ENCODE measurements around the gene SLC35E2B.
"Not testable (repeated sequence)": the region's sequence is repeated elsewhere in the genome, so short reads cannot be mapped to it uniquely, and the experiment has no call there.

The SLC35E2B gene

GRCh38 chr1:1672181-1672965, 20.2 kb downstream of the SLC35E2B start:
- DNase-seq: no peak

GRCh38 chr1:1671365-1672119, 21.1 kb downstream of the SLC35E2B start:
- no peak for DNase-seq

GRCh38 chr1:1670866-1671265, 21.7 kb downstream of the SLC35E2B start:
- no peak for DNase-seq

DNA sequence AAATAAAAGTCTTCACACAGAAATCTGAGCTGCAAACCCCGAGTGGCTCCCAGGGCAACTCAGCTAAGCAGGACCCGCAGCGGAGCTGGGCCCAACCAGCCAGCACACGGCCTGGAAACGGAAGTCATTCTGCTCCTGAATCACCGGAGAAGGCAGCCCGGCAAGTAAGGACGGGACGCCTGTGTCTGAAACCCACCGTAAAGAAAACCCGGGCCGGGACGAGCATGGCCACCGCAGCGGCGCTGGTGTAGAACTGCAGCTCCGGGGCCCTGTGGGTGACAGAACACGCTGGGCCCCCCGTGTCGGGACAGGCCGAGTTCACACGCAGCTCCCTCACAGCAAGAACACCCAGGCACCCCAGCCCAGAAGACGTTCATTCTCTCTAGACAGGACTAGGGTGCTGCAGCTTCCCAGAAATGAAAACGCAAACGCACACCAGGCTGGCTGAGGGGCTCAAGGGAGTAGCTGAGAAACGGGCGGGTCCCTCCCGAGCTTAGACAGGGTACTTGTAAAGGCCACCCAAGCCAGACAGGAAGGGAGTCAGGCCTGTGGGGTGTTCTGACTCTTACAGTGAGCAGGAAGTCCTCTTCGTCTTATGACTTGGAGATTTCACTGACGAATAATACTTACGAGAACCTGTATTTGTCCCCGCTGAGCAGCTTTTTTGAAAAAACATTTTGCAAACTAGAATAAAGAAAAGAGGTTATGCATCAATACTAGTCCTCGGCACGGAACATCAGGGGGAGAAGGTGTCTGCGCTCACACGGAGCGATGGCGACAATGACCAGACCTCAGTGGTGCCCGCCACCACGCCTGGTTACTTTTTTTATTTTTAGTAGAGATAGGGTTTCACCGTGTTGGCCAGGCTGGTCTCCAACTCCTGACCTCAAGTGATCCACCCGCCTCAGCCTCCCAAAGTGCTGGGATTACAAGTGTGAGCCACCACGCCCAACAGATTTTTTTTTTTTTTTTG, 22.8 kb downstream of the SLC35E2B start:
- DNase-seq: no peak

DNA sequence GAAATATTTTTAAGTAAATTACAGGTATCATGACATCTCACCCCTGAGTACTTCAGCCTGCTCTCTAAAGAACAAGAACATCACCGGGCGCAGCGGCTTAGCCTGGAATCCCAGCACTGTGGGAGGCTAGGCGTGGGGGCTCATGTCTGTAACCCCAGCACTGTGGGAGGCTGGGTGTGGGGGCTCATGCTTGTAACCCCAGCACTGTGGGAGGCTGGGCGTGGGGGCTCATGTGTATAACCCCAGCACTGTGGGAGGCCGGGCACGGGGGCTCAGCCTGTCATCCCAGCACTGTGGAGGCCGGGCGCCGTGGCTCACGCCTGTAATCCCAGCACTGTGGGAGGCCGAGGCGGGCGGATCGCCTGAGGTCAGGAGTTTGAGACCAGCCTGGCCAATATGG, 26.1 kb downstream of the SLC35E2B start:
- DNase-seq: no peak

DNA sequence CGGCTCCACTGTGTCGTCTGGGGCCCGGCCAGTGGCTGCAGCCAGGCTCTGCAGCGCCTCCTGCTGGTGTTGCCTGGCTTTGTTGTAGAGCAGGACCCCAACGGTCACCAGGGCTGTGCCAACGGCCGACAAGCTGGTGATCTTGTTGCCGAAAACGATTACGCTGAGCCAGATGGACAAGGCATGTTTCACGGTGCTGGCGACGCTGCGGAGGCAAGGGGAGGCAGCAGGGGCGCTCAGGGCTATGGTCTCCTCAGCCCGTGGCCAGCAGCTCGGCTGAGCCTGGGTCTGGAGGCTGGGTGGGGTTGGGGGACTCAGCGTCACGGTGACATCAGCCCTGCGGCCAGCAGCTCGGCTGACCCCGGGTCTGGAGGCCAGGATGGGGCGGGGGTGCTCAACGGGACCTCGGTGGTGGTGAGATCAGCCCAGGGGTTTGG, 26.8 kb downstream of the SLC35E2B start:
- DNase-seq: peak; percentile 43

- DNase-seq: no peak
Measured at GRCh38 chr1:1664941-1665814, 27.4 kb downstream of the SLC35E2B start.

- DNase-seq: not testable (repeated sequence)
Measured at GRCh38 chr1:1664318-1664717, 28.3 kb downstream of the SLC35E2B start.

- DNase-seq: not testable (repeated sequence)
Measured at GRCh38 chr1:1662830-1663560, 29.6 kb downstream of the SLC35E2B start.

DNA sequence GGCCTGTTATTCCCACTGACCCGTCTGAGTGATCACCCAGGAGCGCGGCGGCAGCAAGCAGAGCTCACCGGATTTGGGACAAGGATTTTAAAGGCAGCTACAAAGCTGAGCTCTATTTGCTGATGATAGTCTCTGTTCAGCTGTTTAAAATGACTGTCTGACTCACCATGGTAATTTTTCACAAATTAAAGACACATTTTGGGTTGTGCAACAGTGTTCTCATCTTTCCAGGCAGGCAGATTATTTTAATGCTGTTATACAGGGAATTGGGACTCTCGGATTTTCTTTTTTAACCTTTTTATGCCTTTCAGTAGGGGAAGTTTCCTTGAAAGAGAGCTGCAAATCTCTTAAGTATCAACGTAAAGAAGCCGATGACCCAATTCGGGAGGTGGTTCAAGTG, 30.2 kb downstream of the SLC35E2B start:
- DNase-seq: not testable (repeated sequence)

DNA sequence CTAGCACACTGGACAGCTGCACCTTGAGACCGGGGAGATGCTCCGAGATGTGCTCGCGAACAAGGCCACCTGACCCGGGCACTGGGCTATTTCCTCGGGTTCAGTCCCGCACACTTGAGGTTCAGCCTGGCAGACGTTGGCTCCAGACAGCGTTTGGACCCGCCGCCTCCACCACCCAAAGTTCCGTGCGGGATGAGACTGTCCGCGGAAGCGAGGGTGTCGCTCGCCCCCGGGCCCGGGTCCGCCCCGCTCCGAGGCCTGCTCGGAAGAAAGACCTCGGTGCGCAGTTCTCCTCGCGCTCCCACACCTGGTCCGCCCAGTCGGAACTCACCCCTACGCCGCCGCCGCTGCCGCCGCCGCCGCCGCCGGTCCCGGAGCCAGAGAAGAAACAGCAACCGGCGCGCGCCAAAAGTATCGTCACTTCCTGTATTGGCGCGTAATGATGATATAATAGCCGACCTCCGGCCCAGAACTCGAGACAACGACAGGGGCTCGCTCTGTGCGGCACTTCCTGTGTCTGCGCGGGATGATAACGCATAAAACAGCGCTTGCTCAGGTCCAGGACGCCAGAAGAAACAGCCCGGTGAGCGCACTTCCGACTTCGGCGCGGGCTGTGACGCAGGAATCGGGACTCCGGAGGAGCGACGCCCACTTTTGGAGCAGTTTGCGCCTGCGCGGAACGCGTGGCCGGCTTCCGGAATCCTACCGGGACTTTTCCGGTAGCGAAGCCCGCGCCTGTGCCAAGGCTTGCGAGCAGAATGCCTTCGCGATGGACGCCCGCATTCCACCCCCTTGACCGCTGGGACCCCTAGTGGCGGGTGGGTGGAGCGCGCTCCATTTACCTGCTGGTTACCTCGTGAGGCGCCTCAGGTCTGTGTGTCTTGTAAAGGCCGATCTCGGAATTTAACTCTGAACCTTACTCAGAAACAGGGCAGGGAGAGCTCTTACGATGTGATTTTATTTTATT, 33.7 kb downstream of the SLC35E2B start, which contains the start of gene CDK11B:
Gene CDK11B (minus strand): TSS at position 422 of the 967 bp plus-strand sequence. CDS start 1,519 bp downstream, outside the sequence.
- peak; percentile 98 for DNase-seq

GRCh38 chr1:1648265-1648664, 44.3 kb downstream of the SLC35E2B start:
- not testable (repeated sequence) for DNase-seq

DNA sequence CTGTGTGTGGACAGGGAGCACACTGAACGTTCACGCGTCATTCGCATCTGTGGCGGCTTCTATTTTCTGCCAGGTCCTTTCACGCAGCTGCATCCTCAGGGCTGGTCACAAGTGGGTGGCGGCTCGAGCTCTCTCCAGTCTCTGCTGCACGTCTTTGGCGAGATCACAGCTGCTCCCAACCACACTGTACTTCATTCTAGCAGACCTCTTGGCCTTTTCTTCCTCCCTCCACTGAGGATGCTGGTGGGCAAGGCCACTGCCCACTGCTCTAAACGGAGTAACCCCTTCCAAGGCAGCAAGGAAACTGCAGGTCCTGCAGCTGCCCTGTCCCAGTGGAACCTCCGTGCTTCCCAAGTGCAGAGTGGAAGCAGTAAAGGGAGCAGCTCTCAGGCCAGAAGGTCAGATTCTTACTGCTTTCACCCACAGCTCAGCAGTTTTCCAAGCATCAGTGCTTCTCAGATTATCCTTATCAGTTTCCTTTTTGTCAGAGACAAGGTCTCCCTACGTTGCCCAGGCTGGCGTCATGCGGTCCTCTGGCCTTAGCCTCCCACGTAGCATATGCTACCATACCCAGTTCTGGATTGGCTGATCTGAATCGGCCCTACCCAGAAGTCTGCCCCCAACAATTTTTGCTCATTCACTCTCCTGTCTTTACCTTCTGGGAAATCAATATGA, 44.9 kb downstream of the SLC35E2B start:
- DNase-seq: peak; percentile 82

- DNase-seq: not testable (repeated sequence)
Measured at GRCh38 chr1:1646326-1646725, 46.3 kb downstream of the SLC35E2B start.

DNA sequence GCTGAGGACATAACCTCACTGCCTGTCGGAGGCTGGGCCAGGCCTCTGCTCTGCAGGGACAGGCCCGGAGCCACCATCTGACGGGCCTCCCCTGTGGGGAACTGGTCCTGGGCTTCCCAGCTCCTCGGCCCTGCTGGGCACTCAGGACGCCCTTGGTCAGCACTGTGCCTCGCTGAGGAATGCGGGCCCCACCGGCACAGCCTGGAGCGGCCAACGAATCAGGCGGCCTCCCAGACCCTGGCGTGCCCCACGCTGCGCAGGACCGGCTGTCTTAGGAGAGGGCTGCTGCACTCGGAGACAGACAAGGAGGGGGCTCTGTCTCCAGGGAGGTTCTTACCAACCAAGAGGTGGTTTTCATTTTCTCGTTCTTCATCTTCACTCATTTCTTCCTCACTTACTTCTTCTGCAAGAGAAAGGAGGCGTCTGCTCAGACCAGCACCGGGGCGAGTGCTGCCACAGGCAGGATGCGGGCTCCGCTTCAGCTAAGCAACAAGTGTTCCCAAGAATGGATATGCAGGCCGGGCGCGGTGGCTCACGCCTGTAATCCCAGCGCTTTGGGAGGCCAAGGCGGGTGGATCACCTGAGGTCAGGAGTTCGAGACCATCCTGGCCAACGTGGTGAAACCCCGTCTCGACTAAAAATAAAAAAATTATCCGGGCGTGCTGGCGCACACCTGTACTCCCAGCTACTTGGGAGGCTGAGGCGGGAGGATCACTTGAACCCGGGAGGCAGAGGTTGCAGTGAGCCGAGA, 51.7 kb downstream of the SLC35E2B start:
- DNase-seq: not testable (repeated sequence)

- DNase-seq: not testable (repeated sequence)
Measured at GRCh38 chr1:1640081-1640480, 52.5 kb downstream of the SLC35E2B start.

GRCh38 chr1:1639368-1639767, 53.2 kb downstream of the SLC35E2B start:
- DNase-seq: not testable (repeated sequence)

DNA sequence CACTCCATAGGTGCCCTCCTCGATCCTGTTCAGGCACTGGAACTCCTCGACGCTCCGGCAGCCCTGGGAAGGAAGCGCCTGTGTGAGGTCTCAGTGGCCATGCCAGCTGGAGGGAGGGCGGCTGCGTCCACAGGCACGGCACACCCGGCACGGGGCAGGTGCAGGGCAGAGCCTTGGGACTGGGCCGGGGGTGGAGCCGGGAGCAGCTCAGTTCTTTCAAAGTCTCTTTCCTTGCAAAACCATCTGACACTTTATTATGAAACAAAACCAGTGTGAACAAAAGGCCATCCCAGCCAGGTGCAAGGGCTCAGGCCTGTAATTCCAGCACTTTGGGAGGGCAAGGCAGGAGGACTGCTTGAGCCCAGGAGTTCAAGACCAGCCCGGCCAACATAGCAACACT, 54.1 kb downstream of the SLC35E2B start:
- DNase-seq: not testable (repeated sequence)

Data from hematopoietic multipotent progenitor cell treated with erythropoietin and hydrocortisone succinate and interleukin-3 and kit ligand, for 4 days (in vitro differentiated cells).